Measurements from ENCODE around the gene TEKT1.
"Not testable (repeated sequence)": the region's sequence is repeated elsewhere in the genome, so short reads cannot be mapped to it uniquely, and the experiment has no call there.

The TEKT1 gene

GRCh38 chr17:6815775-6816174 lies 15.8 kb downstream of the TEKT1 start:
- no peak for DNase-seq

- DNase-seq = no peak
Measured at GRCh38 chr17:6812295-6812694, 19.2 kb downstream of the TEKT1 start.

GRCh38 chr17:6811510-6811909 lies 20.0 kb downstream of the TEKT1 start:
- no peak for DNase-seq

GRCh38 chr17:6800422-6801027 lies 31.0 kb downstream of the TEKT1 start:
- DNase-seq = no peak

GRCh38 chr17:6799738-6800137 lies 31.8 kb downstream of the TEKT1 start:
- no peak for DNase-seq

GRCh38 chr17:6797718-6798351 lies 33.7 kb downstream of the TEKT1 start:
- DNase-seq = no peak

- DNase-seq = no peak
Measured at GRCh38 chr17:6796887-6797490, 34.5 kb downstream of the TEKT1 start.

- DNase-seq = no peak
Measured at GRCh38 chr17:6796017-6796886, 35.3 kb downstream of the TEKT1 start.

- DNase-seq = no peak
Measured at GRCh38 chr17:6793748-6794493, 37.6 kb downstream of the TEKT1 start.

- no peak for DNase-seq
Measured at GRCh38 chr17:6789146-6789545, 42.4 kb downstream of the TEKT1 start.

- DNase-seq = no peak
Measured at GRCh38 chr17:6787081-6787693, 44.3 kb downstream of the TEKT1 start.

GRCh38 chr17:6786618-6787017 lies 44.9 kb downstream of the TEKT1 start:
- no peak for DNase-seq

GRCh38 chr17:6782244-6782643 lies 49.3 kb downstream of the TEKT1 start:
- no peak for DNase-seq

- no peak for DNase-seq
Measured at GRCh38 chr17:6780886-6781285, 50.6 kb downstream of the TEKT1 start.

- DNase-seq = no peak
Measured at GRCh38 chr17:6780001-6780400, 51.5 kb downstream of the TEKT1 start.

- no peak for DNase-seq
Measured at GRCh38 chr17:6779411-6779810, 52.1 kb downstream of the TEKT1 start.

GRCh38 chr17:6775871-6776405 lies 55.6 kb downstream of the TEKT1 start, which contains the start of gene FBXO39:
FBXO39 (plus strand) TSS chr17:6776215; CDS start chr17:6779869, 3,654 bp downstream.
- DNase-seq = no peak

- DNase-seq = not testable (repeated sequence)
Measured at GRCh38 chr17:6774906-6775305, 56.6 kb downstream of the TEKT1 start.

- DNase-seq = no peak
Measured at GRCh38 chr17:6772016-6772415, 59.5 kb downstream of the TEKT1 start.

GRCh38 chr17:6768447-6768846 lies 63.1 kb downstream of the TEKT1 start:
- DNase-seq = no peak

GRCh38 chr17:6761779-6762178 lies 69.8 kb downstream of the TEKT1 start:
- DNase-seq = no peak

- DNase-seq = no peak
Measured at GRCh38 chr17:6757747-6758146, 73.8 kb downstream of the TEKT1 start.
